Heart right ventricle (tissue), 16 donors: ENCODE measurements around the gene TMEM123. TPM values are rescaled to one million over a fixed set of nuclear protein-coding genes. Genes with fewer than 3 reads are reported as not detected.
A peak's percentile ranks its signal among the peaks of the same experiment; 100 is the strongest.

Experiments used
- ATAC-seq, 8 donors: fragments of 200-7000 bp; cut with Tn5 transposase; one replicate each; pipeline ENCODE4 v1.9.1; 2020; ENCODE audit warnings: mild to moderate bottlenecking in 8 of 8, moderate library complexity in 8 of 8, moderate number of reproducible peaks in 1 of 8
- DNase-seq, 2 donors: peaks; one replicate each; pipeline ENCODE4 v3.0.0-alpha.2; 2020
- H3K27ac ChIP-seq, 10 donors: fragments of 200-600 bp; sonication (generic) in 2 of 10; one replicate each; pipeline versions ENCODE4 v1.5.0 to v1.8.0; 2020 to 2022; ENCODE audit warnings: mild to moderate bottlenecking in 3 of 10
- H3K27me3 ChIP-seq, 7 donors: fragments of 200-600 bp; one replicate each; pipeline ENCODE4 v1.8.0; 2021 to 2022; ENCODE audit warnings: mild to moderate bottlenecking in 2 of 7
- H3K36me3 ChIP-seq, 9 donors: fragments of 200-600 bp; sonication (generic) in 1 of 9; one replicate each; pipeline versions ENCODE4 v1.5.0 to v1.8.0; 2020 to 2022; ENCODE audit warnings: mild to moderate bottlenecking in 2 of 9
- H3K4me1 ChIP-seq, 9 donors: fragments of 200-600 bp; sonication (generic) in 1 of 9; one replicate each; pipeline versions ENCODE4 v1.5.0 to v1.8.0; 2020 to 2022; ENCODE audit warnings: mild to moderate bottlenecking in 4 of 9
- H3K4me3 ChIP-seq, 10 donors: fragments of 200-600 bp; sonication (generic) in 2 of 10; one replicate each; pipeline versions ENCODE4 v1.5.0 to v1.8.0; 2020 to 2022; ENCODE audit warnings: mild to moderate bottlenecking in 7 of 10, moderate library complexity in 2 of 10
- H3K9me3 ChIP-seq, 11 donors: fragments of 200-600 bp in 10 of 11; sonication (generic) in 2 of 11; one replicate each; pipeline versions ENCODE4 v1.5.0 to v1.8.0; 2013 to 2022; ENCODE audit warnings: mild to moderate bottlenecking in 2 of 11, control low read depth in 1 of 11, moderate library complexity in 1 of 11
- CTCF ChIP-seq, 9 donors: fragments of 200-600 bp; sonication (generic) in 2 of 9; IDR thresholded peaks; one replicate each; pipeline versions ENCODE4 v1.5.0 to v1.8.0; 2021 to 2022; ENCODE audit warnings: antibody characterized with exemption in 9 of 9, mild to moderate bottlenecking in 5 of 9, moderate library complexity in 1 of 9
- WGBS, 2 donors: extraction: QIAGEN DNeasy Blood & Tissue Kit; methylation state at CpG; one replicate each; pipeline ENCODE4 v1.1.7; 2013; ENCODE audit warnings: inconsistent platforms in 1 of 2; 5-methylcytosine and 5-hydroxymethylcytosine counted together
- intact Hi-C, 10 donors: fragments of 100-400 bp; cut with DNase I; formaldehyde crosslinking; loops; one replicate each; pipeline versions ENCODE4 v1.11.1 to v1.14.2; 2022
- polyA plus RNA-seq, 2 donors: library from polyadenylated mRNA; stranded (reverse); fragments of 200-250 nt; gene quantifications; one replicate each; pipeline ENCODE4 v1.2.3, GENCODE V29; 2013
- total RNA-seq, 10 donors: library from RNA; stranded (reverse); fragmentation: NEBNext Ultra II Directional in 3 of 10; extraction: Animal tissue kit (Norgen Biotek cat#: 25700) in 3 of 10; gene quantifications; one replicate each; pipeline versions ENCODE4 v1.2.1 to v1.2.4, GENCODE V29; 2021 to 2023
- donor health status: Arrhythmogenic right ventricular cardiomyopathy.
- donor health status: ischemic (EF 13 %, LVEDD 7.1; RV severe dilation, severe dysfunction).
- donor health status: healthy with polysubstance abuse.
- donor health status: DM: no; HTN: yes; CAD: no.
- donor health status: DM: no; HTN: no; CAD: no.
- donor health status: ischemic (EF 25% LVEDD 6.9; RV normal size, moderate dysfunction).
- donor health status: ischemic (EF 25% LVEDD 5.7; RV mildly dilated, moderate dysfunction).
- donor health status: healthy.
- donor health status: DM: yes; HTN: yes; CAD: no.
- donor health status: Ischemic cardiomyopathy.
- donor health status: ischemic (EF 35%, LVEDD 5.7; RV mildly dilated, moderate dysfunction).
- donor health status: nonischemic (EF 11% LVEDD 7.7; RV severe dilation, severe dysfunction).
- donor health status: DM: yes; HTN: yes; CAD: no.
- donor health status: PGD.
- donor health status: ischemic (EF 29% LVEDD 5.4; RV normal size, mild dysfunction).
- donor health status: nonischemic (EF 23%, LVEDD 6.1; RV moderate dilation, normal function).

TMEM123 gene
- total and polyA plus RNA-seq, 12 donors: 18.7 to 98.7 (median 77.4) TPM

- Histone ChIP-seq H3K9me3 (no peaks in the 10 kb centered on the region), H3K27ac (peak overlapping the region in 1 of 10 donors; percentile 12), H3K27me3 (no peaks in the 10 kb centered on the region), H3K36me3 (peaks cover 0 to 68% (median 45%) of the 10 kb centered on the region in 9 donors), H3K4me1 (peaks cover 0 to 8% (median 2%) of the 10 kb centered on the region in 9 donors), H3K4me3 (no peak overlapping the region)
- intact Hi-C loops: no loop called here
- ATAC-seq: no peak
- TF ChIP-seq CTCF (IDR thresholded peaks at IDR 0.05): peak in 7 of 9 donors; percentile 16 to 44 (median 21)
- DNase-seq: no peak
- 41 to 49% methylated on average over 6 of the region's 6 CpGs for WGBS, 2 donors
Observed at GRCh38 chr11:102367364-102367763, 85.2 kb downstream of the TMEM123 start.

- WGBS, 2 donors: 82 to 91% methylated on average over 1 of the region's 1 CpG
- intact Hi-C loops: no loop called here
- Histone ChIP-seq H3K27me3 (no peaks in the 10 kb centered on the region), H3K4me3 (no peak overlapping the region), H3K4me1 (peaks cover 0 to 9% (median 2%) of the 10 kb centered on the region in 9 donors), H3K9me3 (peaks cover 0 to 8% (median 0%) of the 10 kb centered on the region in 11 donors), H3K27ac (no peak overlapping the region), H3K36me3 (peaks cover 0 to 91% (median 55%) of the 10 kb centered on the region in 9 donors)
- no peak for TF ChIP-seq CTCF (IDR thresholded peaks at IDR 0.05)
- DNase-seq (no peak), ATAC-seq (no peak)
Observed at GRCh38 chr11:102364991-102365390, 87.6 kb downstream of the TMEM123 start.

- no peak for DNase-seq
- Histone ChIP-seq H3K36me3 (peaks cover 0 to 90% (median 46%) of the 10 kb centered on the region in 9 donors), H3K27me3 (no peaks in the 10 kb centered on the region), H3K4me3 (no peak overlapping the region), H3K4me1 (peaks cover 0 to 14% (median 0%) of the 10 kb centered on the region in 9 donors), H3K9me3 (peaks cover 0 to 23% (median 0%) of the 10 kb centered on the region in 11 donors), H3K27ac (no peak overlapping the region)
- TF ChIP-seq CTCF (IDR thresholded peaks at IDR 0.05): no peak
- 94 to 100% methylated on average over 5 of the region's 5 CpGs for WGBS, 2 donors
- ATAC-seq: peak in 1 of 8 donors; percentile 10
- intact Hi-C loops: no loop called here
Observed at GRCh38 chr11:102361086-102362031, 91.2 kb downstream of the TMEM123 start.

GRCh38 chr11:102360681-102361080 lies 91.9 kb downstream of the TMEM123 start:
- Histone ChIP-seq H3K4me1 (peaks cover 0 to 14% (median 0%) of the 10 kb centered on the region in 9 donors), H3K27me3 (no peaks in the 10 kb centered on the region), H3K4me3 (no peak overlapping the region), H3K36me3 (peaks cover 0 to 90% (median 44%) of the 10 kb centered on the region in 9 donors), H3K9me3 (peaks cover 0 to 29% (median 3%) of the 10 kb centered on the region in 11 donors), H3K27ac (no peak overlapping the region)
- intact Hi-C loops: no loop called here
- ATAC-seq (peak in 1 of 8 donors; percentile 16), DNase-seq (no peak)
- WGBS, 2 donors: 92 to 95% methylated on average over 3 of the region's 3 CpGs
- TF ChIP-seq CTCF (IDR thresholded peaks at IDR 0.05): no peak
